Measurements from ENCODE around the gene HDGFL1. TPM values are rescaled to one million over a fixed set of nuclear protein-coding genes. Genes with fewer than 3 reads are reported as not detected.

HDGFL1 gene
- total RNA-seq, 1 donor from 2014 or later: not detected

- H3K4me3 ChIP-seq (ENCODE audit: low read depth, low read length): no peak overlapping the region
- TF ChIP-seq CTCF (conservative IDR thresholded peaks at IDR 0.05; ENCODE audit: low read depth, low read length): no peak
- DNase-seq (ENCODE audit: low read depth): no peak
Measured at GRCh38 chr6:22589118-22589517, 19.8 kb downstream of the HDGFL1 start.

GRCh38 chr6:22590423-22590822 lies 21.1 kb downstream of the HDGFL1 start:
- no peak for DNase-seq (ENCODE audit: low read depth)
- TF ChIP-seq CTCF (conservative IDR thresholded peaks at IDR 0.05; ENCODE audit: low read depth, low read length): no peak
- no peak overlapping the region for H3K4me3 ChIP-seq (ENCODE audit: low read depth, low read length)

GRCh38 chr6:22593895-22594294 lies 24.5 kb downstream of the HDGFL1 start:
- no peak for DNase-seq (ENCODE audit: low read depth)
- TF ChIP-seq CTCF (conservative IDR thresholded peaks at IDR 0.05; ENCODE audit: low read depth, low read length): no peak
- no peak overlapping the region for H3K4me3 ChIP-seq (ENCODE audit: low read depth, low read length)

GRCh38 chr6:22596011-22596410 lies 26.6 kb downstream of the HDGFL1 start:
- no peak for TF ChIP-seq CTCF (conservative IDR thresholded peaks at IDR 0.05; ENCODE audit: low read depth, low read length)
- H3K4me3 ChIP-seq (ENCODE audit: low read depth, low read length): no peak overlapping the region
- DNase-seq (ENCODE audit: low read depth): no peak

- H3K4me3 ChIP-seq (ENCODE audit: low read depth, low read length): no peak overlapping the region
- TF ChIP-seq CTCF (conservative IDR thresholded peaks at IDR 0.05; ENCODE audit: low read depth, low read length): no peak
- DNase-seq (ENCODE audit: low read depth): no peak
Measured at GRCh38 chr6:22598339-22598738, 29.0 kb downstream of the HDGFL1 start.

GRCh38 chr6:22600059-22600458 lies 30.7 kb downstream of the HDGFL1 start:
- no peak for DNase-seq (ENCODE audit: low read depth)
- no peak overlapping the region for H3K4me3 ChIP-seq (ENCODE audit: low read depth, low read length)
- TF ChIP-seq CTCF (conservative IDR thresholded peaks at IDR 0.05; ENCODE audit: low read depth, low read length): no peak

GRCh38 chr6:22601984-22602383 lies 32.6 kb downstream of the HDGFL1 start:
- no peak for TF ChIP-seq CTCF (conservative IDR thresholded peaks at IDR 0.05; ENCODE audit: low read depth, low read length)
- no peak for DNase-seq (ENCODE audit: low read depth)

More at GRCh38 chr6:22601984-22602383, 32.6 kb downstream of the HDGFL1 start:
- no peak overlapping the region for H3K4me3 ChIP-seq (ENCODE audit: low read depth, low read length)
